D721Med (cell line): ENCODE data around the gene RPL22L1.
"Not testable (repeated sequence)": the region's sequence is repeated elsewhere in the genome, so short reads cannot be mapped to it uniquely, and the experiment has no call there.

Source experiments
- DNase-seq: peaks from one replicate; pipeline ENCODE4 v3.0.0; 2011; ENCODE audit warnings: low spot score; ENCODE audit not compliant: insufficient read length
- FAIRE-seq: peaks from 2 replicates; lab custom pipeline; 2011; peaks lifted over from hg19 to GRCh38; lab: Jason Lieb, UNC
- TF ChIP-seq, protein P1 (sequence below): IDR thresholded peaks from 2 replicates; pipeline ENCODE4 v1.5.1; 2012; ENCODE audit warnings: mild to moderate bottlenecking, control low read depth; ENCODE audit not compliant: insufficient read depth; ENCODE audit errors: missing control alignments

RPL22L1 gene

DNA sequence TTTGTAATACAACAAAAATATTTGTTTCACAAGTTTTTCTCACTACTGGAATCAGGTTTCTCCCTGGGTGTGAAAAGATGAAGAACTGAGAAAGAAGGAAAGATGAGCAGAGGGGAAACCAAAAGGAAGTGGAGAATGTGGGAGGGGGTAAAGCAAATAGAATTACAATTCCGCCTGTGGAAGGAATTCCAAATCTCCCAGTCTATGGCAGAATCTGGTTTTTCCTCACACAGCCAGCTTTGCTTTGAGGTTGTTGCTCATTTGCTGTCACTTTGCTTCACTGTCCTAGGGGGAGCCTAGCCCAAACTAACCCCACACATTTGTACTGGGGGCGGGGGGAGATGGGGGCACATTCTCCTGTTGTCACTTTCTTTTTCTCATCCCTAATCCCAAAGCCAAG lies 43.9 kb downstream of the RPL22L1 start:
- DNase-seq = no peak
- TF ChIP-seq, protein P1, sequence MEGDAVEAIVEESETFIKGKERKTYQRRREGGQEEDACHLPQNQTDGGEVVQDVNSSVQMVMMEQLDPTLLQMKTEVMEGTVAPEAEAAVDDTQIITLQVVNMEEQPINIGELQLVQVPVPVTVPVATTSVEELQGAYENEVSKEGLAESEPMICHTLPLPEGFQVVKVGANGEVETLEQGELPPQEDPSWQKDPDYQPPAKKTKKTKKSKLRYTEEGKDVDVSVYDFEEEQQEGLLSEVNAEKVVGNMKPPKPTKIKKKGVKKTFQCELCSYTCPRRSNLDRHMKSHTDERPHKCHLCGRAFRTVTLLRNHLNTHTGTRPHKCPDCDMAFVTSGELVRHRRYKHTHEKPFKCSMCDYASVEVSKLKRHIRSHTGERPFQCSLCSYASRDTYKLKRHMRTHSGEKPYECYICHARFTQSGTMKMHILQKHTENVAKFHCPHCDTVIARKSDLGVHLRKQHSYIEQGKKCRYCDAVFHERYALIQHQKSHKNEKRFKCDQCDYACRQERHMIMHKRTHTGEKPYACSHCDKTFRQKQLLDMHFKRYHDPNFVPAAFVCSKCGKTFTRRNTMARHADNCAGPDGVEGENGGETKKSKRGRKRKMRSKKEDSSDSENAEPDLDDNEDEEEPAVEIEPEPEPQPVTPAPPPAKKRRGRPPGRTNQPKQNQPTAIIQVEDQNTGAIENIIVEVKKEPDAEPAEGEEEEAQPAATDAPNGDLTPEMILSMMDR = no peak
- no peak for FAIRE-seq

DNA sequence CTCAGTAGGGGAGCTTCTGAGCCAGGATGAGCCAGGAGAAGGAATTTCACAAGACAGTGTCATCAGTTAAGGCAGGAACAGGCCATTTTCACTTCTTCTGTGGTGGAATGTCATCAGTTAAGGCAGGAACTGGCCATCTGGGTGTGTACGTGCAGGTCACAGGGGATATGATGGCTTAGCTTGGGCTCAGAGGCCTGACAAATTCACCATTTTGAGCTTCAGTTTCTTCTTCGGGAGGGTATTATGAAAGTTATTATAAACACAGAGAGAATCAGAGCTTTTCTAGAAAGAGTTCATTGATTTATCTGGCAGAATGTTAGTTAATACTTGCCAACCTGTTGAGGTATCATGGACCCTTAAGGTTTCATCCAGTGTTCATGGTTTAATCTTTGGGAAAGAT lies 46.4 kb downstream of the RPL22L1 start:
- DNase-seq, FAIRE-seq: not testable (repeated sequence)

DNA sequence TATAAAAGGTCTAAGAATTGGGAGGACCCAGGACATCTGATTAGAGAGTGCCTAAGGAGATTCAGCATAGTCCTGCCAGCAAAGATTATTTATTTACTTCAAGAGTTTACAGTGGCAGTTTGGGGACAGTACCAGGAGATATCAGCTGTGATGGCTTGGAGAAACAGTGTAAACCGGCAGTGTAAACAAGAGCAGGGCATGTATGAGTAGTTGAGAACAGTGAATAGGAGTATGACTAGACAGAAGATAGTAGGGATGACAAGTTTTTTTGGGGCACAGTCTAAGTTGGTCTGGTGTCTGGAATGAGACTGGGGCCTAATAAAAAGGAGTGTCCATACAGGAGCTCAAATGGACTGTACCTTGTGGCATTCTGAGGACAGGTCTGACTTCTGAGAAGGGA lies 51.7 kb downstream of the RPL22L1 start:
- not testable (repeated sequence) for DNase-seq

DNA sequence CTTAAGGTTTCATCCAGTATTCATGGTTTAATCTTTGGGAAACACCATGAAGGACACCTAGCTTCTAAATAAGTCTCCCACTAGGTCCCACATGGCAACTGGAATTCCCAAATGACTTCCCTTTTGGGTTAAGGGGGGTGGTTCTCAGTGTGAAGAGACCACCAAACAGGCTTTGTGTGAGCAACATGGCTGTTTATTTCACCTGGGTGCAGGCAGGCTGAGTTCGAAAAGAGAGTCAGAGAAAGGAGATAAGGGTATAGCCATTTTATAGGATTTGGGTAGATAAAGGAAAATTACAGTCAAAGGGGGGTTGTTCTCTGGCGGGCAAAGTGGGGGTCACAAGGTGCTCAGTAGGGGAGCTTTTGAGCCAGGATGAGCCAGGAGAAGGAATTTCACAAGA lies 52.5 kb downstream of the RPL22L1 start:
- not testable (repeated sequence) for FAIRE-seq

More for the DNA sequence above, 51.7 kb downstream of the RPL22L1 start:
- FAIRE-seq = not testable (repeated sequence)

DNA sequence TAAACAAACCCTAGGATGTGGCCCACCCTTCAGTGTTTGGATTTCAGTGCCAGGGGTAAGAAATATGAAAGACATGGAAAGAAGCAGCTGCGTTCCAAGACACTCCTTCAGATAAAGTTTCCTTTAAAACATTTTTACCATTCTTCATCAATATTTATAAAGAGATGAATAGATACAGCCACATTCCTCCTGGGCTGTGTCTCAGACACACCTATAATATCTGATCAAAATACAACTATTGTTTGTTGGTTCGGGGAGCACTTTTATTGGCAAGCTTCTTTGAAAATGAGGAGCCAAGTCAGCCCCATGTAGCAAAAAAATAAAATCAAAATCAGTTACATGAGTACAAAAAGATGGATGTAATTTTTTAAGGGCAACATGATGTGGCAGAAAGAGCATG lies 53.2 kb downstream of the RPL22L1 start:
- DNase-seq (no peak), FAIRE-seq (no peak)
- TF ChIP-seq, protein P1 = no peak

More for the DNA sequence above, 52.5 kb downstream of the RPL22L1 start:
- not testable (repeated sequence) for DNase-seq

DNA sequence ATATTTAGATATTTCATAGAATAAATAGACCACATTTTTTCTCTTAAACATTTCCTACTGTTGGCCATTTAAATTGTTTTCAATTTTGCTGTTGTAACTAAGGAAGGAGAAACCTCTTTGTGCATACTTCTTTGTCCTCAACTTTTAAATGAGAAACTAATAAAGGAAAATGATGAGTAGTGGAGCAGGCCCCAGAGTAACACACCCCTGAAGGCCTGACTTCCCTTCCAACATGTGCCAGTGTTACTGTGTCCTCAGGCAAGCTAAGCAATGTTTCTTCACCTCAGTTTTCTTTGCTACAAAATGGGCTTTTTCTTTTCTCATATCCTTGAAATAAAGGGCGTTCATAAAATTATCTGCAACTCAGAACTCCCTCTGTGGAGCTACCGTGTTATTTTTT lies 53.7 kb downstream of the RPL22L1 start:
- DNase-seq = no peak
- FAIRE-seq = no peak
- TF ChIP-seq, protein P1 = no peak

DNA sequence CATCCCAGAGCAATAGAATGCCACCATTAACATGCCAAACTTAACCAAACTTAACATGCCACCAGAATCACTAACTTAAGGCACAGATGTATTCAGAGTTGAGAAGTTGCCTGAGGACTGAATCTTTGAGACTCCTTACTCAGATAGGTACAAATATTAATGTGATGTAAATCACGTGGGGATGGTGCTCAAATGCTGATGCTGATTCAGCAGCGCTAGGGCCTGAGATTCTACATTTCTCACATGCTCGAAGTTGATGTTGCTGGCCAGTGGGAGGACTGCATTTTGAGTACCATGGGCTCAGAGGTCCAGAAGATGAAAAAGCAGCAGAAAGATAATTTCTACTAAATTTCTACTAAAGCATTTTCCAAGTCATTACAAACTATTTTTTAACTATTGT lies 54.1 kb downstream of the RPL22L1 start:
- no peak for DNase-seq
- TF ChIP-seq, protein P1 = no peak
- FAIRE-seq = no peak

DNA sequence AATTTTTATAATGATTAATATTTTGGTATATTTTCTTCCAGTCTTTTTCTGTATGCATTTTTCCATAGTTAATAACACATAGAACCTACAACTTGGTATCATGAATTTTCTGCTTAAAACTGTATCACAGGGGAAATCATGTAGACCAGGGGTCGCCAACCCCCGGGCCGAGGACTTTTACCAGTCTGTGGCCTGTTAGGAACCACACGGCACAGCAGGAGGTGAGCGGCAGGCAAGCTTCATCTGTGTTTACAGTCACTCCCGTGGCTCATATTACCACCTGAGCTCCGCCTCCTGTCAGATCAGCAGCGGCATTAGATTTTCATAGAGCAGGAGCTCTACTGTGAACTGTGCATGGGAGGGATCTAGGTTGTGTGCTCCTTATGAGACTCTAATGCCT lies 54.7 kb downstream of the RPL22L1 start:
- DNase-seq = no peak
- FAIRE-seq = no peak
- TF ChIP-seq, protein P1 = no peak
